Amygdala (tissue), 56 donors: ENCODE results near the gene RBX1.
"Not testable (repeated sequence)": the region's sequence is repeated elsewhere in the genome, so short reads cannot be mapped to it uniquely, and the experiment has no call there.

Experiments used
- DNase-seq, 56 donors: peaks; one replicate each; lab custom pipeline; 2025; lab: John Stamatoyannopoulos, UW

Gene RBX1

GRCh38 chr22:40967111-40967760, 16.1 kb downstream of the RBX1 start:
- no peak for DNase-seq

- no peak for DNase-seq
Observed at GRCh38 chr22:40972587-40972986, 21.4 kb downstream of the RBX1 start.

GRCh38 chr22:40973144-40973543, 22.0 kb downstream of the RBX1 start:
- DNase-seq = no peak

GRCh38 chr22:40975366-40975765, 24.2 kb downstream of the RBX1 start:
- DNase-seq = no peak

GRCh38 chr22:40976866-40977700, 25.9 kb downstream of the RBX1 start:
- no peak for DNase-seq

GRCh38 chr22:40979198-40979597, 28.0 kb downstream of the RBX1 start:
- no peak for DNase-seq

GRCh38 chr22:40979871-40980270, 28.7 kb downstream of the RBX1 start:
- no peak for DNase-seq

- peak in 3 of 56 donors; percentile 1 to 8 (median 2) for DNase-seq
Observed at GRCh38 chr22:40982482-40983385, 31.6 kb downstream of the RBX1 start.

- no peak for DNase-seq
Observed at GRCh38 chr22:40991298-40991697, 40.1 kb downstream of the RBX1 start.

- DNase-seq = no peak
Observed at GRCh38 chr22:40995821-40996220, 44.6 kb downstream of the RBX1 start.

GRCh38 chr22:40997520-40997919, 46.3 kb downstream of the RBX1 start:
- no peak for DNase-seq

- no peak for DNase-seq
Observed at GRCh38 chr22:41000040-41000565, 48.9 kb downstream of the RBX1 start.

- no peak for DNase-seq
Observed at GRCh38 chr22:41000941-41001721, 50.0 kb downstream of the RBX1 start.

- DNase-seq = no peak
Observed at GRCh38 chr22:41001722-41002122, 50.5 kb downstream of the RBX1 start.

- not testable (repeated sequence) for DNase-seq
Observed at GRCh38 chr22:41002386-41002785, 51.2 kb downstream of the RBX1 start.

GRCh38 chr22:41003066-41003465, 51.9 kb downstream of the RBX1 start:
- no peak for DNase-seq

- no peak for DNase-seq
Observed at GRCh38 chr22:41003976-41004375, 52.8 kb downstream of the RBX1 start.

GRCh38 chr22:41009222-41009948, 58.2 kb downstream of the RBX1 start:
- no peak for DNase-seq

GRCh38 chr22:41015003-41015402, 63.8 kb downstream of the RBX1 start:
- no peak for DNase-seq
